Erythroblast (primary cell): ENCODE data around the gene TRAF2.
A peak's percentile ranks its signal among the peaks of the same experiment; 100 is the strongest.

Experiments used
- DNase-seq, 2 experiments: peaks; one replicate each; lab custom pipeline; 2025; lab: John Stamatoyannopoulos, UW
- GATA1 ChIP-seq: IDR thresholded peaks from 2 replicates; pipeline ENCODE4 v1.6.1; 2011; ENCODE audit warnings: low read depth, mild to moderate bottlenecking, control low read depth, low read length, moderate library complexity
- POLR2A ChIP-seq: IDR thresholded peaks from 2 replicates; pipeline ENCODE4 v1.6.1; 2011; ENCODE audit warnings: mild to moderate bottlenecking, low read length

Gene TRAF2

DNA sequence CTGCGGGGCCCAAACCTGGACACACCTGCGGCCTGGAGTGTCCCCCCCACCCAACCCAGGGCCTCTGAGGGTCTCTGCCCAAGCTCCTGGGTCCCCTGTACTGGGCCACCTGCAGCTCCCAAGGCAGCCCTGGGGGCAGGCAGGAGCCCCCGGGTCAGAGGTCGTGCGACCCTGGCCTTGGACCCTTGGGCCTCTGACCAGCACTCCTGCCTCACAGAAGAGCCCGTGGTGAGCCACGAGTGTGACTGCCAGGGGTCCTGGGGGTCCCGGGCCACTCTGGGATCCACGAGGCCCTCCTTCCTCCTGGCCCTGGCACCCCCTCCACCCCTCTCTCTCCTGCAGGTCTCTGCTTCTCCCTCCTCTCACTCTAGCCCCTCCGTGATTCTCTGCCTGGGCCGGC lies 86.0 kb downstream of the TRAF2 start:
- DNase-seq = no peak
- TF ChIP-seq GATA1 (no peak), POLR2A (no peak)

DNA sequence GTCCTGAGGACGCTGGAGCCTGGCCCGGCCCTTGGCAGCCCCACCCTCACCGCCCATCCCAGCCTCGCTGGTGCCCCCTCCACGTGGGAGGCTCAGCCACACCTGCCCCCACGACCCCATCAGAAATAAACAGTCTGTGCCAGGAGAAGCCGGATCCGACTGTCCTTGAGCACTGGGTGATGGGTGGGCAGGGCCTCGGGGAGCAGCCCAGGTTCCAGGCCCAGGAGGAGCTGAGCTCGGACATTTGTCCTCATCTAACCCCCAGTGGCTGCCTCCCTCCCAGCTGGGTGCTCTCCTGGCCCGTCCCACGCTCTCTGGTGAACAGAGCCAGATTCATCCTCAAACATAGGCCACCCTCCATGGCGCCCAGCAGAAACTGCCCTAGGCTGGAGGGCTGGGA lies 86.4 kb downstream of the TRAF2 start:
- no peak for TF ChIP-seq POLR2A
- TF ChIP-seq GATA1 = no peak
- no peak for DNase-seq

- TF ChIP-seq POLR2A (no peak), GATA1 (no peak)
- no peak for DNase-seq
Observed at GRCh38 chr9:136973618-136974617, 87.6 kb downstream of the TRAF2 start.

DNA sequence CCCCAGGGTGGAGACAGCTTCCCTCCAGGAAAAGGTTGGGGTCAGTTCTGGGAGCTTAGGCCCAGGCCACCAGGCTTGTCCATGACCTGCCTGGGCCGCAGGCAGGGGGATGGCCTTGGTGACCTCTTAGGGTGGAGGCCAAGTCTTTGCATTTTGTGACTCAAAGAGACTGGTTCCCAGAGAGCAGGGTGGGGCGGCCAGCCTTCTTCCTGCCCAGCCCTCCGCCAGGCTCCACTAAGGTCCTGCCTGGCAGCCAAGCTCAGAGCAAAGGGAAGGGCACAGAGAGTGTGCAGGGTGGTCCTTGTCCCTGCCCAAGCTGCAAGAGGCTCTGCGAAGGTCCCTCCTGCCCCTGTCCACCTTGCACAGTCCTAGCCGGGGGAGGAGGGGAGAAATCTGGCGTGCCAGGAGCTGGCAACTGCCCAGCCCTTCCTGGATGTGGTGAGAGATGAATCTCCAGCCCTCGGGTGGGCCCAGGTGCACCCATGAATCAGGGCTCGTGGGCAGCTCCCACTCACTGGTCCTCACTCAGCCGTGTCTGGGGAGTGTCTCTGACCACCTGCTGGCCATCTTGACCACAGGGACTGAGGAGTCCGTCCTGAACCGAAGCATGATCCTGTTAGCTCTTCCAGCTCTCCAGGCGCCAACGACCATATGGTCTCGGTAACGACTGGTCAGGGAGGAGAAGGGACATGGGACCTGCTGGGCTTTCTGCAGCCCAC lies 88.7 kb downstream of the TRAF2 start:
- no peak for DNase-seq

GRCh38 chr9:136975644-136976043 lies 89.3 kb downstream of the TRAF2 start:
- DNase-seq = peak; percentile 40 to 65
- TF ChIP-seq GATA1 = no peak
- TF ChIP-seq POLR2A = no peak

More for the DNA sequence above, 88.7 kb downstream of the TRAF2 start:
- TF ChIP-seq GATA1 (no peak), POLR2A (no peak)
